Endothelial cell of hepatic sinusoid (primary cell): ENCODE measurements around the gene NOS3.

Source experiments
- in situ Hi-C: cut with HindIII; loops from 2 replicates; pipeline ENCODE4 v1.10.0; 2017; ENCODE audit warnings: low sequenced_read_pairs

NOS3 gene

DNA sequence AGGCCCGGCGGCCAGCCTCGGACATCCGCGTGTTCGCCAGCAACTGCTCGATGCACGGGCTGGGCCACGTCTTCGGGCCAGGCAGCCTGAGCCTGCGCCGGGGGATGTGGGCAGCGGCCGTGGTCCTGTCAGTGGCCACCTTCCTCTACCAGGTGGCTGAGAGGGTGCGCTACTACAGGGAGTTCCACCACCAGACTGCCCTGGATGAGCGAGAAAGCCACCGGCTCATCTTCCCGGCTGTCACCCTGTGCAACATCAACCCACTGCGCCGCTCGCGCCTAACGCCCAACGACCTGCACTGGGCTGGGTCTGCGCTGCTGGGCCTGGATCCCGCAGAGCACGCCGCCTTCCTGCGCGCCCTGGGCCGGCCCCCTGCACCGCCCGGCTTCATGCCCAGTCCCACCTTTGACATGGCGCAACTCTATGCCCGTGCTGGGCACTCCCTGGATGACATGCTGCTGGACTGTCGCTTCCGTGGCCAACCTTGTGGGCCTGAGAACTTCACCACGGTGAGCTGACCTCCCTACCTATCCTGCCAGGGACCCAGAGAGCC lies 58.2 kb downstream of the NOS3 start:
- in situ Hi-C loops: no loop called here

DNA sequence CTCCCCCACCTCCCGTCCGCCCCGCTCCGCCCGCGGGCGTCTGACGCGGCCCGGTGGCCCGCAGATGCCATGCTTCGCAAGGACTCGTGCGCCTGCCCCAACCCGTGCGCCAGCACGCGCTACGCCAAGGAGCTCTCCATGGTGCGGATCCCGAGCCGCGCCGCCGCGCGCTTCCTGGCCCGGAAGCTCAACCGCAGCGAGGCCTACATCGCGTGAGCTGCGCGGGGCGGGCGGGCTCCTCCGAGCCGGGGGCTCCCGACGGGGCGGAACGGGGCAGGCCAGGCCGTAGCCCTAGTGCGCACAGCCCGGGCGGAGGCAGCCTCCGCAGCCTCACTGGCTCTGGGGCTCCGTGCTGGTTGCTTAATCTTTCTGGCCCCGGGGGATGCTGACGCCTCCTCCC lies 60.3 kb downstream of the NOS3 start:
- in situ Hi-C loops: no loop called here

DNA sequence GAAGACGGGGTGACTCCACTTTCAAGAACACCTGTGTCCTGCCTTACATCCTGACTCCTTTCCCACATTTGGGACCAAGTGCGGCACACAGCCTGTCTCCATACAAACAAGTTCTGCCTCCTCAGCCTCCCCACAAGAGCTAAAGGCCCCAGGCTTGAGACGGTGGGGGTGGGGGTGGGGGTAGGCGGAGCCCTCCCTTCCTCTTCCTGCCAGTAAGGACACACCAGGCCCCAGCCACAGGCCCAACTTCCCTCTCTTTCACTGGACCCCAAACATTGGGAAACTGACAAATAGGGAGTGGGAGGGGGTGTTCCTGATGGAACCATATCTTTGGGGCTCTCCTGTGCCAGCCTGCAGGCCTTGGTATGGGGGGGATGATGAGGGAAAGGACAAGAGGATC lies 62.3 kb downstream of the NOS3 start:
- in situ Hi-C loops: no loop called here

DNA sequence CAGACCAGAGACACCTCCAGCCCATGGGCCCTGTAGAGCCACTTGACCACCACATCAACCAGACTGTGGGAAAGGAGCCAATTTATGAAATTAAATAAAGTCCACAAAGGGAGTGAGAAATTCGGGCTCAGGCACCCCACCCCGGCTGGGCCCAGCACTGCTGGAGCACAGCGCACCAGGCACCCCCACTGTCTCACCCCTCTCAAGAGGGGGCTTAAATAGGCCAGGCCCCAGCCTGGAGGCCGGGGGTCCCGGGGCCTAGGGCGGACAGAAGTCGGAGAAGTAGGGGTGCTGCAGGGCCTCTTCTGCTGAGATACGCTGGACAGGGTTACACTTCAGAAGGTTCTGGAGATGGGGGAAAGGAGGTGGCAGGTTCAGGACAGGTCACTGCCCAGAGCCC lies 62.9 kb downstream of the NOS3 start:
- in situ Hi-C loops: no loop called here

DNA sequence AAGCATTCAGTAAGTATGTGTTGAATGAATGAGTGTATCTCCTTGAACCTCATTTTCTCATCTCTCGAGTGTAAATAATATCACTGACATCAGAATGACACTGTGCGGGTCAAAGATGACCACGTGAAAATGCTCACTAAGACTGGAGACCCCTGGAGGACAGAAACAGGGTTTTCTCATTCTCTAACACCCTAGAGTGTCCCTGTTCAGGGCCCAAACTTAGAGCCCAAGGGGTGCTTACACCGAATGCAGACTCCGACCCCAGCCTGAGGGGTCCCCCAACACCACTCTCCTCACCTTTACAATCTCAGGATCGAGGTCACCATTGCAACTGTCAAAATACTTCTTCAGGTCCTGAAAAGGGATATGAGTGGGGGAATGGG lies 65.5 kb downstream of the NOS3 start:
- in situ Hi-C loops: no loop called here

DNA sequence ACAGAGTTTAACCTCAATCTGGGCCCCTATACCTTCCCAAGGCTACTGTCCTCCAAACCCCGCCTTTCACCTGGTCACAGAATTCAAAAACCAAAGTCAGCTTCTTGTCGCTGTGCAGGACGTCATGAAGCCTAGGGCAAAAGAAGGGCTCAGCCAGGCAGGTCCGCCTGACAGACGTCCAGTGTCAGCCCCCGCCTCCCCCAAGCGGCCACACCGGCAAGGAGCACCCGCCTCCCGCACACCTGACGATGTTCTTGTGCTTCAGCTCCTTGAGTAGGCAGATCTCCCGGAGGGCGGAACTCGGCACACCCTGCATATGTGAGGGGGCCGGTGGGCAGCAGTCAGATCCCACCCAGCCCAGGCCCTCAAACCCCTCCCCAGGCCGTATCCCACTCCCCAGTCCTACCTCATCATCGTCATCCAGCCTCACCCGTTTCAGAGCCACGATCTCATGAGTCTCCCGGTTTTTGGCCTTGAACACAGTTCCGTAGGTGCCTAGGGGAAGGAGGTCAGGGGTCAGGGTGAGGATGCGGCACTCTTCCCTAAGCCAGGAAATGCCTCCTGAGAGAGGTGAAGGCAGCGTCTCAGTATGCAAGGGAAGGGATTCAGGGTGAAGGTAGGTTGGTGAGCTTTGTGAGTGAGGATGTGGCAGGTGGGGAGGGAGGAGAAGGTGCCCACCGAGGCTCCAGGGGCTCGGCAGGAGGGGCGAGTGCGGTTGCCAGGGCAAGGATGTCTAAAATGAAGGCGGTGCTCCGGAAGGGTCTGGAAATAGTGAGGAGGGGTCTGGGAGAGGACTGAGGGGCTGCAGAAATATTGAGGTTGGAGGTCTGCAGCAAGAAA lies 66.1 kb downstream of the NOS3 start:
- in situ Hi-C loops: no loop called here

DNA sequence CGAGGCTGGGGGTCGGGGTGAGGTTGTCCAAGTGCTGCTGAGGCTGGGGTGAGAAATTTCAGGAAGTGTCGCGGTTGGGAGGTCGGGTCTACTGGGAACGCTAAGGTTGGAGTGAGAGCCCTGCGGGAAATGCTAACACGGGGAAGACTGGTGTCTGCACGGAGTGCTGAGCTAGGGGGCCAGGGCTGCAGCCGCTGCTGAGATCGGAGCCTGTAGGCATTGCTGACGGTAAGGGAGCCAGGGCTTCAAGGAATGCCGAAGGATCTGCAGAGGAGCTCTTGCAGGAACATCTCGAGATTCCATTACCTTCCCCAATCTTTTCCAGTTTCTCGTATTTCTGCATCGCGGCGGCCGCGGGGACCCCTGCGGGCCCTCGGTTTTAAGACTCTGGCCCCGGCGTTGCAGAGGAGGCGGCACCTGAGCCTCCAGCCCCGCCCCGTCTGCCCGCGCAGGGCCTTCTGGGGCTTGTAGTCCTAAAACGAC lies 66.7 kb downstream of the NOS3 start, which contains the start of gene CDK5:
TSS of gene CDK5 (minus strand) at position 392 of the 483 bp plus-strand sequence. CDS start at position 343, 49 bp downstream.
- in situ Hi-C loops: no loop called here

DNA sequence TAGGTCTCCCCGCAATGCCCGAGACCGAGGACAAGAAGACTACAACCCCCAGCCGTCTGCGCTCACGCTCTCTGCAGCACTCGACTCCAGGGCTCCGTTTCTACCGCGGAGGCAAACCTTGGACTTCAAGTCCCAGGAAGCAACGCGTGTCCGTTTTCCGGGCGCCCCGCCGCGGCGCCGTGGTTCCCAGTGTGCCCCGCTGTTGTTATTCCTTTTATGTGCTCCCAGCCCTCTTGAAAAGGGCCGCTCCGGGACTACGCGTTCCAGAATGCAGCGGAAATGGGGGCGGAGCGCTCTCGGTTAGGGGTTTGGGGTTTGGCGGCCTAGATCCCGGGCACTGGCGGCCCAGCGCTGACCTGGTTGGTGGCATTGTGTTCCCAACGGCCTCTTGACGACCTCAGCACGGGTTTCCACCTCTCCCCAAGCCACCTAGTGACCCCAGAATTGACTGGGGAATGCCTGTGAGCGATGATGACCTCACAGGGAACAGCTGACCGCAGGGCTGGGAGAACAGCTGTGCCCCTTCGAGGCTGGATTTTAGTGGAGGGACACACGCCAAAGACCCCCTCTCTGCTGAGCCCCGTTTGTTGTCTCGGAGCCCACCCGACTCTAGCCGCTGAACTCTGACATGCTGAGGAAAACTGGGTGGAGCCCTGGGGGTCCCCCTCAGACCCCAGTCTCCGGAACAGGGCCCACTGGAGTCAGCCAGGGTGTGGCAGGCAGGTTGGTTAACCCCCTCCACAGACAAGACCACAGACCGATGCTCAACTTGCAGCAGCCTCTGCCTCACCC lies 67.4 kb downstream of the NOS3 start:
- in situ Hi-C loops: no loop called here

DNA sequence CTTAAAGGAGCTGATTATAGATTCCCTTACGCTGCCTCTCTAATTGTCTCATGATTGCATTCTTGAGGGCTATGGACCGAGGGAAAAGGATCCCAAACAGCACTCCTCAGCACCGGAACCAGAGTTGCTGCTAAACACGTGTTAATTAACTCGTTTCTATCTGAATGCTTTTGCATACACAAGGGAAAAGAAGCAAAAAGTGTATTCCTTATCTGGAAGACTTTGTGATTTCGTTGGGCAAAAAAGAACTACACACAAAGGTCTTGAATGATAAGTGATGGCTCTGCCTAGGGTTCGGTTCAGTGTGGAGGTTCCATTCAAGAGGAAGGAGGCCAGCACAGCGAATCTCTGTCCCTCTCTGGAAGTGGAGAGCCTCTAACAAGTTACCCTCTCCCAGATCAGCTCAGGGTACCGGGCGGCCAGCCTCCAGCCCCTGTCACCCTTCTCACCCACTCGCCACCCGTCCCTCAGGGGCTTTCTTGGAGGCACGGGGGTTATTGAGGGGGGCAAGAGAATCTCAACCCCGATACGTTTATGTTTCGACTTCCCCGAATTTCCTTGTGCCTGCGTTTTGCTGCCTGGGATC lies 68.1 kb downstream of the NOS3 start:
- in situ Hi-C loops: no loop called here

DNA sequence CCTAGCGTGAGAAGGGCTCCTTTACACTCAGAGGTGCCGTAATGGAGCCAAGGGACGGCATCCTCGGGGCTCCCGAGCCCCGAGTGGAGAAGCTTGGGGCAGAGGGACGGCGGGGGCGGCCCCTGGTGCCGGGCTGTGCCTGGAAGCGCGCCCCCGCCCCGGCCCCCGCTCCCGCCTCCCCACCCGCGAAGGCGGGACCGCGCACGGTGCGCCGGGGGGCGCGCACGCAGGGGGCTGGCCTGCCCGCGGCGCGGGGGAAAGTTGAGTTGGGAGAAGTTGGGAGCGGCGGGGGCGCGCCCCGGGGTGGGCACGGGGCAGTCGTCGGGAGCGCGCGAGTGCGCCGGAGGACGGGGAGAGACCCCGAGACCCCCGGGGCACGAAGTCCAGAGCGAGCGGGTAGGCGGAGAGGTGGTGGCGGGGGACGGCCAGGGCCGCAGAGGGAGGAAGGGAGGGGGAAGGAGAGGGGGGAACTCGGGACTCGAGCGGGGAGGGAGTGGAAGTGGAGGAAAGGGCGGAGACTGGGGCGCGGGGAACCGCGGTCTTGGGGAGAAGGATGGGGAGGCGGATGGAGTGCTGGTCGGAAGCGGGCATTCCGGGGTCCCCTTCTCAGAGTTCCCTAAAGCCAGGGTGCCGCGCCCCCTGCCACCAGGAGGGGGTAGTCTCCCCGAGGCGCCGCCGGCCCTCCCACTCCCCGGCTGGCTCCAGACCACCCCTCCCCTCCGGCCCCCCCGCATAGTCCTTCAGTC lies 68.7 kb downstream of the NOS3 start, which contains the start of gene SLC4A2:
TSS of gene SLC4A2 (plus strand) at position 223 of the 746 bp plus-strand sequence. CDS start 2,399 bp downstream, outside the sequence.
- in situ Hi-C loops: no loop called here

DNA sequence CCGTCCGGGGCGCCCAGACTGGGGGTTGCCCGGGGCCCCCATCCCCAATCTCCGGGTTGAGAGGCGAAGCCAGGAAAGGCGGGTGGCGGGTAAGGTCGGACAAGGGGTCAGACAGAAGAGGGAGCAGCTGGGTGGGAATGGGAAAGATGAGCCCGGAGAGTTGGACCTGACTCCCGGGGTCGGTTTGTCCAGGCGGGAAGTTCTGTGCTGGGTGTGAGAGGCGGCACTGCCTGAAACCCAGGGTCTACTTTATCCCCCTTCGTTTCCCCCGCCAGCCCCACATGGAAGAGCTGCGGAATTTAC lies 69.2 kb downstream of the NOS3 start:
- in situ Hi-C loops: no loop called here

DNA sequence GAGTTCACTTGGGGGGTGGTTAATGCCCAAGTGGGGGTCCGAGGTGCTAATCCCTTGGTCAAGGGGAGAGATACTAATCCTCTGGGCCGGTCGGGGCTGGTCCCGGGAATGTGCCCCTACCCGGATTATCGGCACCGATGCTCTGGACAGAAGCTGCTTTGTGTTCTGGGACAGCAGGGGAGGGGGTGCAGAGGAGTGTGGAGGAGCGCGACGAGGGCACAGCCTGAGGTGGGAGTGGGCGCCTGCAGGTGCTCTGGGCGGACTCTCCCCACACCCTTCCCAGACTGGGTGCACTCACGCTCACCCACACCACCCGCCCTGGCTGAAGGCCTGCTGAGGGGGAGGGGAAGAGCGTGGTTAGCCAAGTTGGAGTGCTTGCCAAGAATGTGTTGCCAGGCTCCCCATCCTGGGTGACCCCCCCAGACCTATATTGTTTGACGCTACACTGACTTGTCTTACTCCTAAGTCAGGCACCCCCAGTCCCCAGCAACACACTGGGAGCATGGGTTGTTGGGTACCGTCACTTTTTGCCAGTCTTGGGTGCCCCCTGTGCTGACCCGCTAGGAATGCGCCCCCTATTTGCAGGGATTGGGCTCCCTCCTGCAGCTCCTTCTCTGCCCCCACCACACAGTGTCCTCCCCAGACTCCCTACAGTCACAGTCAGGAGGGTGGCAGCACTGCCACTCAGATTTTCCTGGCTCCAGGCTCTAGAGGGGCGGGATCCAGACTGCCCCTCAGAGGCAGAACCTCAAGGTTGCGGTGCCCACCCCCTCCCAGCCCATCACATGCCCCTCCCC lies 69.8 kb downstream of the NOS3 start:
- in situ Hi-C loops: no loop called here

DNA sequence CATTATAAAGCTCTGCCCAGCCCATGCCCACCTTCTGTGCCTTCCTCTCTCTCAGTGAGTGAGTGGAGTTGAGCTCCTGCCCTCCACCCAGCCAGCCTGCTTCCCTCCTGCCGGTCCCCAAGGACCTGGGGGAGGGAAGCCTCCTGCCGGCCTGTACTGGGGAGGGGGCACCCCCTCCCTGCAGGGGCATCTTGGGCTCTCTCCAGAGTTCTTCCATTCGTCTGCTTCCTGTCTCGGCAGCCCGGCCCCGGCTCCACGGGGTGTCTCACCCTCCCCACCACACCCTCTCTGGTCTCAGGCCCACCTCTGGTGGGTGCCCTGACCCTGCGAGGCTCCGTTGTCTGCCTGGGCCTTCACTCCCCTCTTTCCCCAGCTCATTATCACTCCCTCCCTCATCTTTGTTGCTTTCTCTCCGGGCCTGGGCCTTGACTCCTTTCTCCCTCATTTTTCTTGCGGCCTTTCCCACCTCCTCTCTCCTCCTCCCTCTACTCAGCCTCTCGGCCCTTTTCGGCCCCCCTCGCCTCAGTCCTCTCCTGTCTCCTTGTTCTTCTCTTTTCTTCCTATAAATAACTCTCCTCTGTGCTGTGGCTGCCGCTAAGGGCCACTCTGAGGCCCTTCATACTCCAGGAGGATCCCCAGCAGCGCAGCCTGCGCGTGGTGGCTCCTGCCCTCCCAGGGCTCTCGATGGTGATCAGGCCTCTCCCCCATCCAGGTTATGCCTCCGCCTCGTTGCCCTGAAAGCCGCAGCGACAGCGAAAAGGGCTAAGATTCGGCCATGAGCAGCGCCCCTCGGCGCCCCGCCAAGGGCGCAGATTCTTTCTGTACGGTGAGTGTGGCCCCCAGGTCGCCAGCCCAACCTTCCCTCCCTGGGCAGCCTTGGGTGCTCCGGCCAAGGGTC lies 70.6 kb downstream of the NOS3 start:
- in situ Hi-C loops: no loop called here

DNA sequence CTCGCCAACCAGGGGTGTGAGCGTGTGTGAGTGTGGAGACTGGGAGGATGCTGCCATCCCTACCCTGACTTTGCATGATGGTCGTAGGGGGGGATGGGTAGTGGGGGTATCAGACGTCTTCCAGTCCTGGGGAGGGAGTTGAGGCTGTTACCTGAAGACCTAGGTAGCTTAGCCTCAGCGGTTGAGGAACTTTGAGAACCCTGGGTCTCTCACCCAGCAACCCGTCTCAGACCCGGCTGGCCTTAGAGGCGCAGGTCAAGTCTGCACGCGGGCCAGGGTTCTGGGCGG lies 71.2 kb downstream of the NOS3 start:
- in situ Hi-C loops: no loop called here

DNA sequence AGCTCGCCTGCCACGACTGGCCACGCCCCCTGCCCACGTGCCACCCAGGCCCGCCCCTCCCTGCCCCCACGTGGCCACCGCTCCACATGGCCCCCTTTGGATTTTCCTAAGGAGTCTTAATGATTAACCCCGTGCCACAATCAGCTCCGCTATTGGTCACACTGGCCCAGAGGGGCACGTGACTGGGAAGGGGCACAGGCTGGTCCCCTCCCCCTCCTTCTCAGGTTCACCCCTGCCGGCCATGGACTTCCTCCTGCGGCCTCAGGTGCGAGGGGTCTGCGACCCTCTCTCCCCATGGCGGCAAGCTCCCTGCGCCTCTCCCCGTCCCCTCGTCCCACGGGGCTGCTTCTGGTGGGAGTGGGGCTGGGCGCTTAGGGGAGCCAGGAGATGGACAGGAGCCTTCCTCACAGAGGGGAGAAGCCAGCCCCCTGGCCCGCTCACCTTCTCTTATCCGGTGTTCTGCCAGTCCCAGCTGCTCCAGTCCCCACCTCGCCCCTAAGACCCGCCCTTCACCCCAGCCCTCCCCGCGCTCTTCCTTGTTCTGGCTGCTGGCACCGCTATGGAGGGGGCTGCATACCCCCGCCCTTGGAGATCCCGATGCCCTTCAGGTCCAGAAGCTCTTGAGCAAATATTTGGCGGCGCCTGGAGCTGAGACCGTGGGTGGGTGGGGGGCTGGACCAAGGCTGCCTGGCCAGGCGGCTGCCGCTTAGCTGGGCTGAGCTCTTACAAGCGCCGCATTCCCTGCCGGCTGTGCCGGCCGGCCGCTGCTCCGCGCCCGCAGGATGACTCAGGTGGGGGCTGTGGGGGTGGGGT lies 71.8 kb downstream of the NOS3 start:
- in situ Hi-C loops: no loop called here

DNA sequence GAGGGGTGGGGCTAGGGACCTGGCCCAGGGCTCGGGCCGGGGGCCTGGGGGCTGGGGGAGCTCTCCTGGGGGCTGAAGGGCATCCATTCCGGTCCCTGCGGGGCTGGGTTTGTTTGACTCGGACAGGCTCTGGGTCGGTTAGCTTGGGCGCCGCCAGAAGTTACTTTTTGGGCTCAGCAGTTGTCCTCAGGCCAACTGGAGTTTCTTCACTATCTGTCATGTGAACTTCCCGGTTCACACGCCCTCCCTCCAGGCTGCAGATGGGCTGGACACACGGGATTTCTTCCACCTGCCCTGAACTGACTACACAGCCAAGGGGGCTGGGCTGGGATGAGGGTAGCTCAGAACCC lies 72.4 kb downstream of the NOS3 start:
- in situ Hi-C loops: no loop called here
